ENCODE measurements around the gene ANGPTL2.
A peak's percentile ranks its signal among the peaks of the same experiment; 100 is the strongest.

ANGPTL2 gene

GRCh38 chr9:127124111-127124531 is 1.7 kb upstream of the ANGPTL2 start:
- Mint-ChIP-seq H3K27me3 (ENCODE audit: low read depth) (peaks cover 73% of the 10 kb centered on the region), H3K4me1 (ENCODE audit: low read depth) (no peaks in the 10 kb centered on the region), H3K36me3 (ENCODE audit: low read depth) (no peaks in the 10 kb centered on the region), H3K27ac (no peak overlapping the region), H3K4me3 (no peak overlapping the region), H3K9me3 (no peaks in the 10 kb centered on the region)
- DNase-seq (ENCODE audit: low spot score): no peak

GRCh38 chr9:127123064-127123890 is 842 bp upstream of the ANGPTL2 start:
- Mint-ChIP-seq H3K9me3 (no peaks in the 10 kb centered on the region), H3K4me1 (ENCODE audit: low read depth) (no peaks in the 10 kb centered on the region), H3K36me3 (ENCODE audit: low read depth) (no peaks in the 10 kb centered on the region), H3K27me3 (ENCODE audit: low read depth) (peaks cover 79% of the 10 kb centered on the region), H3K27ac (no peak overlapping the region), H3K4me3 (no peak overlapping the region)
- DNase-seq (ENCODE audit: low spot score): no peak

GRCh38 chr9:127121628-127122175 is 733 bp downstream of the ANGPTL2 start:
- no peak overlapping the region for H3K4me3 Mint-ChIP-seq
- H3K36me3 Mint-ChIP-seq (ENCODE audit: low read depth): no peaks in the 10 kb centered on the region
- H3K9me3 Mint-ChIP-seq: no peaks in the 10 kb centered on the region
- H3K4me1 Mint-ChIP-seq (ENCODE audit: low read depth): peaks cover 7% of the 10 kb centered on the region
- H3K27ac Mint-ChIP-seq: no peak overlapping the region
- peaks cover 75% of the 10 kb centered on the region for H3K27me3 Mint-ChIP-seq (ENCODE audit: low read depth)
- no peak for DNase-seq (ENCODE audit: low spot score)

- Mint-ChIP-seq H3K4me3 (no peak overlapping the region), H3K27ac (no peak overlapping the region), H3K27me3 (ENCODE audit: low read depth) (peaks cover 56% of the 10 kb centered on the region), H3K36me3 (ENCODE audit: low read depth) (no peaks in the 10 kb centered on the region), H3K4me1 (ENCODE audit: low read depth) (peaks cover 16% of the 10 kb centered on the region), H3K9me3 (no peaks in the 10 kb centered on the region)
- DNase-seq (ENCODE audit: low spot score): no peak
Measured at GRCh38 chr9:127119320-127119709, 3.1 kb downstream of the ANGPTL2 start.

- peaks cover 50% of the 10 kb centered on the region for H3K27me3 Mint-ChIP-seq (ENCODE audit: low read depth)
- no peak for DNase-seq (ENCODE audit: low spot score)
- no peaks in the 10 kb centered on the region for H3K9me3 Mint-ChIP-seq
- H3K36me3 Mint-ChIP-seq (ENCODE audit: low read depth): no peaks in the 10 kb centered on the region
- no peak overlapping the region for H3K27ac Mint-ChIP-seq
- no peak overlapping the region for H3K4me3 Mint-ChIP-seq
- H3K4me1 Mint-ChIP-seq (ENCODE audit: low read depth): peaks cover 16% of the 10 kb centered on the region
Measured at GRCh38 chr9:127118597-127119319, 3.7 kb downstream of the ANGPTL2 start.

- DNase-seq (ENCODE audit: low spot score): no peak
- Mint-ChIP-seq H3K9me3 (no peaks in the 10 kb centered on the region), H3K4me1 (ENCODE audit: low read depth) (peaks cover 16% of the 10 kb centered on the region), H3K27ac (no peak overlapping the region), H3K27me3 (ENCODE audit: low read depth) (peaks cover 41% of the 10 kb centered on the region), H3K36me3 (ENCODE audit: low read depth) (no peaks in the 10 kb centered on the region), H3K4me3 (no peak overlapping the region)
Measured at GRCh38 chr9:127117801-127118200, 4.6 kb downstream of the ANGPTL2 start.

- peaks cover 36% of the 10 kb centered on the region for H3K27me3 Mint-ChIP-seq (ENCODE audit: low read depth)
- no peaks in the 10 kb centered on the region for H3K9me3 Mint-ChIP-seq
- no peak overlapping the region for H3K4me3 Mint-ChIP-seq
- no peak for DNase-seq (ENCODE audit: low spot score)
- peaks cover 16% of the 10 kb centered on the region for H3K4me1 Mint-ChIP-seq (ENCODE audit: low read depth)
- H3K36me3 Mint-ChIP-seq (ENCODE audit: low read depth): no peaks in the 10 kb centered on the region
- no peak overlapping the region for H3K27ac Mint-ChIP-seq
Measured at GRCh38 chr9:127116957-127117356, 5.5 kb downstream of the ANGPTL2 start.

- peaks cover 16% of the 10 kb centered on the region for H3K4me1 Mint-ChIP-seq (ENCODE audit: low read depth)
- H3K27ac Mint-ChIP-seq: peak overlapping the region; percentile 41
- no peaks in the 10 kb centered on the region for H3K9me3 Mint-ChIP-seq
- H3K36me3 Mint-ChIP-seq (ENCODE audit: low read depth): no peaks in the 10 kb centered on the region
- no peak for DNase-seq (ENCODE audit: low spot score)
- H3K4me3 Mint-ChIP-seq: peak overlapping the region; percentile 54
- H3K27me3 Mint-ChIP-seq (ENCODE audit: low read depth): peaks cover 31% of the 10 kb centered on the region
Measured at GRCh38 chr9:127116088-127116726, 6.2 kb downstream of the ANGPTL2 start.

- no peak for DNase-seq (ENCODE audit: low spot score)
- Mint-ChIP-seq H3K27me3 (ENCODE audit: low read depth) (peaks cover 26% of the 10 kb centered on the region), H3K9me3 (no peaks in the 10 kb centered on the region), H3K4me3 (no peak overlapping the region), H3K4me1 (ENCODE audit: low read depth) (peaks cover 16% of the 10 kb centered on the region), H3K27ac (no peak overlapping the region), H3K36me3 (ENCODE audit: low read depth) (no peaks in the 10 kb centered on the region)
Measured at GRCh38 chr9:127114606-127115005, 7.8 kb downstream of the ANGPTL2 start.

- peaks cover 19% of the 10 kb centered on the region for H3K27me3 Mint-ChIP-seq (ENCODE audit: low read depth)
- H3K9me3 Mint-ChIP-seq: no peaks in the 10 kb centered on the region
- H3K36me3 Mint-ChIP-seq (ENCODE audit: low read depth): no peaks in the 10 kb centered on the region
- no peak for DNase-seq (ENCODE audit: low spot score)
- H3K4me3 Mint-ChIP-seq: no peak overlapping the region
- peaks cover 16% of the 10 kb centered on the region for H3K4me1 Mint-ChIP-seq (ENCODE audit: low read depth)
- no peak overlapping the region for H3K27ac Mint-ChIP-seq
Measured at GRCh38 chr9:127113191-127113972, 9.1 kb downstream of the ANGPTL2 start.

GRCh38 chr9:127112735-127113161 is 9.7 kb downstream of the ANGPTL2 start:
- H3K27me3 Mint-ChIP-seq (ENCODE audit: low read depth): peaks cover 19% of the 10 kb centered on the region
- H3K36me3 Mint-ChIP-seq (ENCODE audit: low read depth): no peaks in the 10 kb centered on the region

GRCh38 chr9:127112056-127112455 is 10.4 kb downstream of the ANGPTL2 start:
- peaks cover 12% of the 10 kb centered on the region for H3K4me1 Mint-ChIP-seq (ENCODE audit: low read depth)
- H3K36me3 Mint-ChIP-seq (ENCODE audit: low read depth): no peaks in the 10 kb centered on the region
- DNase-seq (ENCODE audit: low spot score): no peak
- no peak overlapping the region for H3K4me3 Mint-ChIP-seq
- H3K9me3 Mint-ChIP-seq: no peaks in the 10 kb centered on the region
- H3K27me3 Mint-ChIP-seq (ENCODE audit: low read depth): peaks cover 12% of the 10 kb centered on the region
- no peak overlapping the region for H3K27ac Mint-ChIP-seq

More at GRCh38 chr9:127112735-127113161, 9.7 kb downstream of the ANGPTL2 start:
- DNase-seq (ENCODE audit: low spot score): no peak
- Mint-ChIP-seq H3K9me3 (no peaks in the 10 kb centered on the region), H3K4me3 (no peak overlapping the region), H3K4me1 (ENCODE audit: low read depth) (peaks cover 16% of the 10 kb centered on the region), H3K27ac (no peak overlapping the region)

GRCh38 chr9:127109212-127109711 is 13.2 kb downstream of the ANGPTL2 start:
- Mint-ChIP-seq H3K27ac (no peak overlapping the region), H3K4me1 (ENCODE audit: low read depth) (no peaks in the 10 kb centered on the region), H3K9me3 (no peaks in the 10 kb centered on the region), H3K36me3 (ENCODE audit: low read depth) (no peaks in the 10 kb centered on the region), H3K27me3 (ENCODE audit: low read depth) (peaks cover 18% of the 10 kb centered on the region), H3K4me3 (no peak overlapping the region)
- DNase-seq (ENCODE audit: low spot score): no peak

Data from T-helper 2 cell treated with Interferon-gamma antibody and Interleukin-4, amounts not matched to agents 5 μg/mL and 100 μg/mL, for 36 hours (primary cell).